VCaP (cell line): ENCODE results near the gene BPIFB6.

Experiments used
- H3K27ac ChIP-seq: fragments of 450-650 bp; 2 replicates; pipeline ENCODE4 v1.5.1; 2017
- TF ChIP-seq, protein P1 (sequence below): fragments of 450-650 bp; conservative IDR thresholded peaks from 2 replicates; pipeline ENCODE4 v1.5.1; 2017; ENCODE audit warnings: mild to moderate bottlenecking, moderate library complexity

BPIFB6 gene

DNA sequence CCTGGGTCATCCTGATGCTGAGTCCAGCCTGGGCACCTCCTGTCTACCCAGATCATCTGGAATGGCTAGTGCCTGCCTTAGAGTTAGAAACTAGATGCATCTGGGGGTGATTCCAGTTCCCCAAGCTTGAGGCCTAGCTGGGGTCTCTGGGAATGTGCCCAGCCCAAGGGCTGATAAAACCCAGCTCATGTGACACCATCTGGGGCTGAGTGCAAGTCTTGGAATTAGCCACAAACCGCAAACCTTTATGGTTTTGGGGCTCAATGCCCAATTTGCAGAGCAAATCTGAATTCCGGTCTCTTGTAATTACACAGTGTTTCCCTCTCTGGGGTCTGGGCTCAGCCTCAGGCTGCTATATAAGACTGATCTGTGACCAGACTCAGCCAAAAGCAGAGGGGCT, 47.8 kb downstream of the BPIFB6 start, which contains the start of gene BPIFB4:
Gene BPIFB4, plus strand, starts transcription at position 385 of the 400 bp plus-strand sequence. CDS start 1,884 bp downstream, outside the sequence.
- TF ChIP-seq, protein P1, sequence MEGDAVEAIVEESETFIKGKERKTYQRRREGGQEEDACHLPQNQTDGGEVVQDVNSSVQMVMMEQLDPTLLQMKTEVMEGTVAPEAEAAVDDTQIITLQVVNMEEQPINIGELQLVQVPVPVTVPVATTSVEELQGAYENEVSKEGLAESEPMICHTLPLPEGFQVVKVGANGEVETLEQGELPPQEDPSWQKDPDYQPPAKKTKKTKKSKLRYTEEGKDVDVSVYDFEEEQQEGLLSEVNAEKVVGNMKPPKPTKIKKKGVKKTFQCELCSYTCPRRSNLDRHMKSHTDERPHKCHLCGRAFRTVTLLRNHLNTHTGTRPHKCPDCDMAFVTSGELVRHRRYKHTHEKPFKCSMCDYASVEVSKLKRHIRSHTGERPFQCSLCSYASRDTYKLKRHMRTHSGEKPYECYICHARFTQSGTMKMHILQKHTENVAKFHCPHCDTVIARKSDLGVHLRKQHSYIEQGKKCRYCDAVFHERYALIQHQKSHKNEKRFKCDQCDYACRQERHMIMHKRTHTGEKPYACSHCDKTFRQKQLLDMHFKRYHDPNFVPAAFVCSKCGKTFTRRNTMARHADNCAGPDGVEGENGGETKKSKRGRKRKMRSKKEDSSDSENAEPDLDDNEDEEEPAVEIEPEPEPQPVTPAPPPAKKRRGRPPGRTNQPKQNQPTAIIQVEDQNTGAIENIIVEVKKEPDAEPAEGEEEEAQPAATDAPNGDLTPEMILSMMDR: no peak
- no peak within 1 kb of the TSS for H3K27ac ChIP-seq

DNA sequence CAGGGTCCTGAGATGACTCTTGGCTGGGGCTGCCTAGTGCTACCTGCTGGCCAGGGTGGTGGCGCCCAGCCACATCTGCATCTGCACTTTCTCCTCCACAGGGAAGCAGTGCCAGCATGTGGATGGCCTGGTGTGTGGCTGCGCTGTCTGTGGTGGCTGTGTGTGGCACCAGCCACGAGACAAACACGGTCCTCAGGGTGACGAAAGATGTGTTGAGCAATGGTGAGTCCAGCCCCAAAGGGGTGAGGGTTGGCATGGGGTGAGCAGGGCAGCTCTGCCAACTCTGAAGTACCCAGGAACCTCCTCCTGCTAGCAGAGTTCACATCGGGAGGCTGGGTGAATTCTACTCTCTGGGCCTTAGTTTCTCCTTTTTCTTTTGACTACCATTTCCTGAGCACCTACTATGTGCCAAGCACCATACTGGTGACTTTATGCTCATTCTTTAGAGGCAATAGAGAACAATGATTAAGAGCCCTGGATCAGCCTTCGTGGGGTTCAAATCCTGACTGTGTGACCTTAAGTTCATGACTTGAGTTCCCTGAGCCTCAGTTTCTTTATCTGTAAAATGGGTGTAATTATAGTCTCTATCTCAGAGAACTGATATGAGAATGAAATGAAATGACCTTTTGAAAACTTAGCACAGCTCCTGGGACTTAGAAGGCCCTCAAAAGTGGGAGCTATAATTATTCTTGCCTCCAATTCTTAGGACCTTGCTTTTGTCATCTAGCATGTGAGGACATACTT, 50.1 kb downstream of the BPIFB6 start:
- TF ChIP-seq, protein P1: no peak
- no peak overlapping the region for H3K27ac ChIP-seq

DNA sequence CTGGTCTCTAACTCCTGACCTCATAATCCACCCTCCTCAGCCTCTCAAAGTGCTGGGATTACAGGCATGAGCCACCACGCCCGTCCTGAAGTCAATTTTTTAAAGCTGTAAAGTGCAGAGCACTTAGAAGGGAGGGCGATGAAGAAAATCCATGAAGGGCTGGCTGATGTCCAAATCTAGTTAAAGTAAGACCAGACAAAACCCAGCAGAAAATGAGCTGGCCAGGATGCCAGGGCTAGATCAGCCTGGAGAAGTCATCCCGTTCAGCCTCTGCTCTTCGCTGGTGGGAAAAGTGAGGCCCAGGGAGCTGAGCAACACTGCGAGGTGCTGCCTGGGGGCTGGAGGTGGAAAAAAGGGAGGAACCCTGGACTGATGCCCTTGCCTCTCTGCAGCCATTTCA, 51.1 kb downstream of the BPIFB6 start:
- TF ChIP-seq, protein P1: no peak
- H3K27ac ChIP-seq: no peak overlapping the region

DNA sequence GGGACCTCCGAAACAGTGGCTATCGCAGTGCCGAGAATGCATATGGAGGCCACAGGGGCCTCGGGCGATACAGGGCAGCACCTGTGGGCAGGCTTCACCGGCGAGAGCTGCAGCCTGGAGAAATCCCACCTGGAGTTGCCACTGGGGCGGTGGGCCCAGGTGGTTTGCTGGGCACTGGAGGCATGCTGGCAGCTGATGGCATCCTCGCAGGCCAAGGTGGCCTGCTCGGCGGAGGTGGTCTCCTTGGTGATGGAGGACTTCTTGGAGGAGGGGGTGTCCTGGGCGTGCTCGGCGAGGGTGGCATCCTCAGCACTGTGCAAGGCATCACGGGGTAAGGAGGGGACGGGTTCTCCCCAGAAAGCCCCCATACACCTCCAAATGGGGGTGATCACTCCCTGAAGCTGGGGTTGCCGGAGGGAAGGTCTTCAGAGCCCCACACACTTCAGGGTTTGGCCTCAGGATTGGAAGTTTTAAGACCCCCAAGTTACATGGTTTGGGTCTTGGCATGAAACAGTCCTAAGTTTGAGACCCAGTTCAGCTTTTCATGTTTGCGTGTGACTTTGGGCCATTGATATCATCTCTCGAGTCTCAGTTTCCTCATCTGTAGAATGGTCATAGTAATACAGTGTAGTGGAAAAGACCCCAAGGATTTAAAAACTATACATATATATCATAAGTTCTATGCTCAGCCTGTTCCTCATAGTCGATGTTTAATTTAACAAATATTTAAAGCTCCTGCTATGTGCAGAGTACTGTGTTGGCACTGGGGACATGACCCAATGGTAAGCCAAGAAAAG, 52.3 kb downstream of the BPIFB6 start:
- TF ChIP-seq, protein P1: no peak

DNA sequence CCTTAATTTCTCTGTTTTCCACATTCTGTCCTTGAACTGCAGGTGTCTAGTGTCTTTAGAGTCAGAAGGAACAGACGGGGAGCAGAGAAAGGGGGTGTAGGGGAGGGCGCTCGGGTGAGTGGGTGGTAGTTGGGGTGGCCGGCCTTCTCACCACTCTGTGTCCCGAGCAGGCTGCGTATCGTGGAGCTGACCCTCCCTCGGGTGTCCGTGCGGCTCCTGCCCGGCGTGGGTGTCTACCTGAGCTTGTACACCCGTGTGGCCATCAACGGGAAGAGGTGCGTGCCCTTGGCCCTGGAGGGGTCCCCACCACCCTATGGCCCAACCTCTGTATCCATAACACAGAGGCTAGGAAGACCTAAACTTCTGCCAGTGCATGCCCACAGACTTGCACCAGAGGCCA, 53.3 kb downstream of the BPIFB6 start:
- no peak overlapping the region for H3K27ac ChIP-seq
- TF ChIP-seq, protein P1: no peak

More for the DNA sequence above, 52.3 kb downstream of the BPIFB6 start:
- no peak overlapping the region for H3K27ac ChIP-seq

DNA sequence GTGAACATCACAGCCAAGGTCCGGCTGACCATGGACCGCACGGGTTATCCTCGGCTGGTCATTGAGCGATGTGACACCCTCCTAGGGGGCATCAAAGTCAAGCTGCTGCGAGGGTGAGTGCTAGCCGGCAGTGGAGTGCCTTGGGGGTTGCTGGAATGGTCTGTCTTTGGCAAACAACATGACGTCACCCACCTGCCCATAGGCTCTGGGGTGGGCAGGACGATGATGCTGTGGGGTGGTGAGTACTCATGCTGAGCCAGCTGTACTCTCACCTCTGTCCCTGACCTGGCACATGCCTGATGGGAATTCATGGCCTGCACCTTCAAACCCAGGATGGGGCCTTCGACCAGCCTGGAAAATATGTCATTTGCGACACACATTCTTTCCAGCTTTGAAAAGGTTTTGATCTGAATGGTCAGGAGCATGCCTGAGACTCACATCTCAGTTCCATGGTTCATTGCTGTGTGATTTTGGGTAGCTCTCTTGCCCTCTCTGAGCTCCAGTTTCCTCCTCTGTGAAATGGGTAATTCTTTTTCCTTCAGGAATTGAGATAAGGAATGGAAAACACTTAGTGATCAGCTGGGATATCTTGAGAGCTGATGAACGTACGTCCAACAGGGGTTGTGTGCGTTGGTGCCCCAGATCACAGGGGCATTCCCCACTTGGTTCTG, 54.7 kb downstream of the BPIFB6 start:
- TF ChIP-seq, protein P1: no peak

DNA sequence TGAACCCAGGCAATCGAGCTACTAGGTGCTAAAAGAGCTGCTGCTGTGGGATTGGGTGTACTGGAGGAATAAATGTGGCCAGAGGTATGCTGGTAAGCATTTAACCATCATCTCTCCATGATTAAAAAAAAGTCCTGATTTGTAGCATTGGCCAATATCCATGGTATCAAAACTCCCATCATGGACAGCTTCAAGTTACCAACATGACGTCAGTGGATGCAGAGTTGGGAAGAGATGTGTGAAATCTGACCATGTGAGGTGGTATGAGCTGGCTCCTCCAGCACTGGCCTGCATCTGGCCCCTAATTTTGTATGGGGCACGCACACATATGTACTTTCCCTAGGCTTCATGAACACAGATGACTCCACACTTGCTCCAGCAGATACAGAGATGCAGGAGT, 59.7 kb downstream of the BPIFB6 start:
- H3K27ac ChIP-seq: no peak overlapping the region
- TF ChIP-seq, protein P1: no peak

More for the DNA sequence above, 54.7 kb downstream of the BPIFB6 start:
- no peak overlapping the region for H3K27ac ChIP-seq
